Natural killer cell (primary cell): Measurements from ENCODE around the gene C1orf35. TPM values are rescaled to one million over a fixed set of nuclear protein-coding genes. Genes with fewer than 3 reads are reported as not detected.

ENCODE experiments used
- ATAC-seq, 3 donors: fragments of 150-1000 bp in 2 of 3; fragments of 200-7000 bp in 1 of 3; cut with Tn5 transposase; 1 replicate in 1 of 3; 2 replicates in 2 of 3; pipeline ENCODE4 v1.10.0; 2021; ENCODE audit warnings: mild to moderate bottlenecking in 2 of 3, moderate library complexity in 2 of 3
- DNase-seq, 2 donors: peaks; one replicate each; pipeline versions ENCODE4 v3.0.0 to v3.0.0-alpha.2; 2013 to 2021; ENCODE audit warnings: mixed read lengths in 1 of 2
- H3K27ac ChIP-seq: one replicate; pipeline ENCODE4 v1.5.1; 2013; ENCODE audit warnings: mild to moderate bottlenecking, low read length
- H3K27me3 ChIP-seq: one replicate; pipeline ENCODE4 v1.6.1; 2013; ENCODE audit warnings: low read length; ENCODE audit not compliant: control insufficient read depth, insufficient read depth
- H3K36me3 ChIP-seq: one replicate; pipeline ENCODE4 v1.6.1; 2013; ENCODE audit warnings: low read length; ENCODE audit not compliant: control insufficient read depth, insufficient read depth
- H3K4me1 ChIP-seq: one replicate; pipeline ENCODE4 v1.6.1; 2013; ENCODE audit warnings: low read length; ENCODE audit not compliant: control insufficient read depth, insufficient read depth
- H3K4me3 ChIP-seq: one replicate; pipeline ENCODE4 v1.5.1; 2013; ENCODE audit warnings: low read length
- H3K9me3 ChIP-seq: one replicate; pipeline ENCODE4 v1.6.1; 2013; ENCODE audit warnings: low read length; ENCODE audit not compliant: control insufficient read depth, insufficient read depth
- H3K27ac Mint-ChIP-seq, 2 donors: one replicate each; pipeline ENCODE4 v1.8.0; 2022; ENCODE audit warnings: mild to moderate bottlenecking in 2 of 2, mixed read lengths in 2 of 2, moderate library complexity in 1 of 2
- H3K27me3 Mint-ChIP-seq, 2 donors: one replicate each; pipeline ENCODE4 v1.8.0; 2022; ENCODE audit warnings: low read depth in 2 of 2, mixed read lengths in 2 of 2
- H3K36me3 Mint-ChIP-seq: one replicate; pipeline ENCODE4 v1.8.0; 2022; ENCODE audit warnings: mixed read lengths
- H3K4me1 Mint-ChIP-seq, 2 donors: one replicate each; pipeline ENCODE4 v1.8.0; 2022; ENCODE audit warnings: mixed read lengths in 2 of 2
- H3K4me3 Mint-ChIP-seq: one replicate; pipeline ENCODE4 v1.8.0; 2022; ENCODE audit warnings: mild to moderate bottlenecking, moderate library complexity, mixed read lengths
- H3K9me3 Mint-ChIP-seq, 2 donors: one replicate each; pipeline ENCODE4 v1.8.0; 2022; ENCODE audit warnings: mixed read lengths in 2 of 2
- CTCF ChIP-seq: fragments of 200-600 bp; IDR thresholded peaks from one replicate; pipeline ENCODE4 v1.8.0; 2022; ENCODE audit warnings: antibody characterized with exemption
- WGBS: methylation state at CpG from one replicate; pipeline ENCODE4 v1.1.7; 2013; ENCODE audit warnings: missing lambda C conversion rate; ENCODE audit not compliant: insufficient coverage; 5-methylcytosine and 5-hydroxymethylcytosine counted together
- intact Hi-C: fragments of 100-400 bp; cut with micrococcal nuclease; formaldehyde crosslinking; loops from one replicate; pipeline ENCODE4 v1.14.2; 2022
- total RNA-seq, 4 donors: library from RNA; stranded (reverse); fragments of 120-200 nt in 1 of 4; gene quantifications; one replicate each; pipeline versions ENCODE4 v1.2.3 to v1.2.4, GENCODE V29; 2013 to 2022

C1orf35 gene
- total RNA-seq, 3 donors from 2014 or later (not counting 1 experiment from before 2014, with no cell fraction given) = 18.9 to 21.6 (median 19.6) TPM

DNA sequence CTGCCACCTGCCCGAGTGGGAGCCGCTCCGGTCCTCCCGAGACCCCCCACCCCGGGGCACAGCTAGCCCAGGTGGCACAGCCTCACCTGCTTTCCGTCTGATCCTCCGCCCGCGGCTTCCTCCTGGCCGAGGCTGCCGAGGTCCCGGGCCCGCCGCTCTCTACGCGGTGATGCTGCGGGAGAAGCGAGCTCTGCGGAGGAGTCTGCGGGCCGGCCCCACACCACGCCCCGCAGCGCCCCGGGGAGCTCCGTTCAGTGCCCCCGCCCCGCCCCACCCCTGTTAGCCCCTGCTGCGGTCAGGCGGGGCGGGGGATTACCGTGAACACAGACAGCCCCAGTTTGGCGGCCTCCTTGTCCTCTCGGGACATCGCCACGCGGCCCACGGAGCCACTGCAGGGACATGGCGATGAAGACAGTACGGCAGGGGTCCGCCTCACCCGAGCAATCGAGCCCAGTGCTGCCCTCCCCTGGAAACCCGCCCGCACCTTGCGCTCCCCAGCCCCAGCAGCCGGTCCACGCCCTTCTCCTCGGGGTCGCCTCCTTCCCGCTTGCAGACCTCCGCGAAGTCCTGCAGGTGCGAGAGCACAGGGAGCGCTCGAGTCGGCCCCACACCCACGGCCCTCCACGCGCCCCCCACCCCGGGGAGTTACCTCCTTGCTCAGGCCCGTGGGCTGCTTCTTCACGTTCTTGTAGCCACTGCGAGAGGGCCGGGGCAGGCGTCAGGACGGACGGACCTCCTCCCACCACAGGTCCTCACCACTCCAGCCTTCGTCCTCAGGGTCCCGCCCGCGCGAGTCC is 933 bp downstream of the C1orf35 start:
- H3K36me3 ChIP-seq = peaks cover 41% of the 10 kb centered on the region
- no peaks in the 10 kb centered on the region for H3K9me3 Mint-ChIP-seq
- H3K4me3 Mint-ChIP-seq = peak overlapping the region; percentile 94
- peak; percentile 42 to 56 (median 43) for ATAC-seq
- H3K9me3 ChIP-seq = no peaks in the 10 kb centered on the region
- peak overlapping the region; percentile 96 for H3K4me3 ChIP-seq
- DNase-seq = peak in 1 of 2 donors; percentile 81
- TF ChIP-seq CTCF = peak; percentile 13
- intact Hi-C loops = loop anchor here (2.0 kb wide), 2 partner anchors 19 to 65 kb away; partner anchors contain the start of gene ARF1
- H3K36me3 Mint-ChIP-seq = no peaks in the 10 kb centered on the region
- peak overlapping the region; percentile 78 for H3K27ac ChIP-seq
- 5% methylated on average over 73 of the region's 73 CpGs for WGBS
- H3K27me3 Mint-ChIP-seq = no peaks in the 10 kb centered on the region
- H3K27ac Mint-ChIP-seq = peak overlapping the region; percentile 68 to 96
- H3K4me1 Mint-ChIP-seq = peaks cover 38 to 41% of the 10 kb centered on the region in 2 donors
- no peaks in the 10 kb centered on the region for H3K27me3 ChIP-seq
- peaks cover 37% of the 10 kb centered on the region for H3K4me1 ChIP-seq

GRCh38 chr1:228101614-228101993 is 1.5 kb downstream of the C1orf35 start:
- H3K27ac ChIP-seq = peak overlapping the region; percentile 78
- H3K27ac Mint-ChIP-seq = peak overlapping the region; percentile 68 to 96
- 42% methylated on average over 15 of the region's 15 CpGs for WGBS
- peaks cover 38 to 42% of the 10 kb centered on the region in 2 donors for H3K4me1 Mint-ChIP-seq
- ATAC-seq (no peak), DNase-seq (no peak)
- H3K27me3 ChIP-seq = no peaks in the 10 kb centered on the region
- intact Hi-C loops = no loop called here
- no peaks in the 10 kb centered on the region for H3K36me3 Mint-ChIP-seq
- H3K4me3 ChIP-seq = peak overlapping the region; percentile 96
- peaks cover 44% of the 10 kb centered on the region for H3K36me3 ChIP-seq
- TF ChIP-seq CTCF = no peak
- no peaks in the 10 kb centered on the region for H3K27me3 Mint-ChIP-seq
- no peaks in the 10 kb centered on the region for H3K9me3 Mint-ChIP-seq
- peaks cover 43% of the 10 kb centered on the region for H3K4me1 ChIP-seq
- no peaks in the 10 kb centered on the region for H3K9me3 ChIP-seq
- H3K4me3 Mint-ChIP-seq = peak overlapping the region; percentile 59

- Mint-ChIP-seq H3K9me3 (no peaks in the 10 kb centered on the region), H3K27ac (peak overlapping the region; percentile 68 to 96), H3K4me3 (peak overlapping the region; percentile 59), H3K36me3 (no peaks in the 10 kb centered on the region), H3K27me3 (no peaks in the 10 kb centered on the region), H3K4me1 (peaks cover 39 to 42% of the 10 kb centered on the region in 2 donors)
- peak in 1 of 2 donors; percentile 15 for DNase-seq
- Histone ChIP-seq H3K9me3 (no peaks in the 10 kb centered on the region), H3K4me3 (no peak overlapping the region), H3K27me3 (no peaks in the 10 kb centered on the region), H3K36me3 (peaks cover 38% of the 10 kb centered on the region), H3K4me1 (peaks cover 49% of the 10 kb centered on the region), H3K27ac (peak overlapping the region; percentile 78)
- intact Hi-C loops = no loop called here
- no peak for TF ChIP-seq CTCF
- ATAC-seq = no peak
- 90% methylated on average over 11 of the region's 12 CpGs for WGBS
Observed at GRCh38 chr1:228100822-228101613, 2.1 kb downstream of the C1orf35 start.
